GM20000 (cell line): ENCODE results near the gene GABPB1.

Source experiments
- DNase-seq: peaks from one replicate; pipeline ENCODE4 v3.0.0; 2012; ENCODE audit warnings: low spot score
- TF ChIP-seq, protein P1 (sequence below): IDR thresholded peaks from 2 replicates; pipeline ENCODE4 v1.5.1; 2012; ENCODE audit warnings: mild to moderate bottlenecking, control low read depth; ENCODE audit errors: extremely low read depth, missing control alignments

GABPB1 gene

DNA sequence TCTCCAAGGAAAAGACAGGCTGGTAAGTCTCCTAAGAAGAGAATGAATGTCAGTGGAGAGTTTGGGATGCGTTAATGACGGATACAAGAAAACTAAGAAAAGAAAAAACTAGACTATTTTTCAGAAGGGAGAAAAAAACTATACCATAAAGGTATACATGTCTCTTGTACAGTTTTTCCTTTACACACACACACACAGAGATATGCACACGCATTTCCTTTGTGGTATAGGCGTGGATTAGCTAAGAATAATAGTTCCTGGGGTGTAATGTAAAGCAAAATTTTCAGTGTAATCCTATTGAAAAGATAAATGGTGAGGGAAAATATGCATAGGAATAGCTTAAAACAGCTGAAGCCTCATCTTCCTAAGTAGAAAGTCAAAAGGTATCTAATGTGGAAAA lies 36.3 kb downstream of the GABPB1 start:
- no peak for DNase-seq
- TF ChIP-seq, protein P1, sequence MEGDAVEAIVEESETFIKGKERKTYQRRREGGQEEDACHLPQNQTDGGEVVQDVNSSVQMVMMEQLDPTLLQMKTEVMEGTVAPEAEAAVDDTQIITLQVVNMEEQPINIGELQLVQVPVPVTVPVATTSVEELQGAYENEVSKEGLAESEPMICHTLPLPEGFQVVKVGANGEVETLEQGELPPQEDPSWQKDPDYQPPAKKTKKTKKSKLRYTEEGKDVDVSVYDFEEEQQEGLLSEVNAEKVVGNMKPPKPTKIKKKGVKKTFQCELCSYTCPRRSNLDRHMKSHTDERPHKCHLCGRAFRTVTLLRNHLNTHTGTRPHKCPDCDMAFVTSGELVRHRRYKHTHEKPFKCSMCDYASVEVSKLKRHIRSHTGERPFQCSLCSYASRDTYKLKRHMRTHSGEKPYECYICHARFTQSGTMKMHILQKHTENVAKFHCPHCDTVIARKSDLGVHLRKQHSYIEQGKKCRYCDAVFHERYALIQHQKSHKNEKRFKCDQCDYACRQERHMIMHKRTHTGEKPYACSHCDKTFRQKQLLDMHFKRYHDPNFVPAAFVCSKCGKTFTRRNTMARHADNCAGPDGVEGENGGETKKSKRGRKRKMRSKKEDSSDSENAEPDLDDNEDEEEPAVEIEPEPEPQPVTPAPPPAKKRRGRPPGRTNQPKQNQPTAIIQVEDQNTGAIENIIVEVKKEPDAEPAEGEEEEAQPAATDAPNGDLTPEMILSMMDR, result no peak

DNA sequence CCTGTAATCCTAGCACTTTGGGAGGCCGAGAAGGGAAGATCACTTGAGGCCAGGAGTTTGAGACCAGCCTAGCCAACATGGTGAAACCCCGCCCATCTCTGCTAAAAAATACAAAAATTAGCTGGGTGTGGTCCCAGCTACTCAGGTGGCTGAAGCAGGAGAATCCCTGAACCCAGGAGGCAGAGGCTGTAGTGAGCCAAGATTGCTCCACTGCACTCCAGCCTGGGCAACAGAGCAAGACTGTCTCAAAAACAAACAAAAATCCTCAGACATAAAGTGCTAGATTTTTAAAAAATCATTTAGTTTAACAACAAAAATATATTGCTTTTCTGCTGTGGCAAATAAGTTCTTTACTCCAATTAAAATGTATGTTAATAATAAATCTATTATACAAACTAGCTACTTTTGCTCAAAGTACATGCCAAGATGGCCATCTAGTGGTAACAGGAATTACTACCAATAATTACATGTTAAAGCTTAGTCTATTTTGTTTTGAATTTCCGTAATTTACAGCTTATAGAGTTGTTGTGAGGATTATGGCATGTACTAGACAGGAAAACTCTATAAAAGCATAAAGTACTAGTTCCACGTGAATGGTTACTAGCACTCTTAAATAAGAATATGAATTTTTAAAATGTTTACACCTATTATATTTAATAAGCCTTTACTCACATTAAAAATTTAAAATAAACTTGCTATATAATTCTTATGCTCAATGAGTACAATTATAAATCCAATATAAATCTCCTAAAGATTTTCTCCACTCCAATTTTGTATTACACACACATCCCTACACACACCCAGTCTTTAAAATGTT lies 39.0 kb downstream of the GABPB1 start:
- TF ChIP-seq, protein P1, result peak; percentile 33
- DNase-seq, result peak; percentile 32

DNA sequence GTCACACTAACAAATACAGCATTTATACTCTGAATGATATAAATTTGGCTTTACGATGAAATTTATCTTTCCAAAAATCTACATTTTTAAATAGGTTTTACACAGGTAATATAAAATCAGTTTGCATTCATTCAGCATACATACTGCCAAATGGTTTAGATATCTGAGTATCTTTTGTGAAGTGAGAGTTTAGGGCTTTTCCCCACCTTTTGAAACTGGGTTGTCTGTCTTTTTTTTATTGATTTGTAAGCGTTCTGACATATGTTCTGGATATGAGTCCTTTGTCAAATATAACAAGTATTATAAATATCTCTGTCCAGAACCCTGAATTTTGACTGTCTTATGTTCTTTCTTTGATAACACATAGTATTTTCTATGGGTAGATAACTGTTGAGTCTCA lies 42.4 kb downstream of the GABPB1 start:
- no peak for DNase-seq
- TF ChIP-seq, protein P1, result no peak

DNA sequence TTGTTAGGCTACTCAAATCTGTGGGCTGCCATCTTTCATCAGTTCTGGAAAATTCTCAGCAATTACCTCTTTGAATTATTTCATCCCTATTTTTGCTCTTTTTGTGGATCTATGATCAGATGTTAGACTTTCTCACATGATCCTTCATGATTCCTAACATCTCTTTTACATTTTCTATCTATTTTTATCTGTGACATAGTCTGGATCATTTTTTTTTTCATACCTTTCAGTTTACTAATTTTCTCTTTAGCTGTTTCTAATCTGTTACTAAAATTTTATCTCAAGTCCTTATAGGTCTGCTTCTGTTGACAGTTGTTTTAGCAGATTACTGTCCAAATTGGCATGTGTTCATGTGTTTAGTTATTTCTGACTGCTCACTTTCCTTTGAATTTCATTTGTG lies 47.2 kb downstream of the GABPB1 start:
- TF ChIP-seq, protein P1, result no peak
- no peak for DNase-seq

DNA sequence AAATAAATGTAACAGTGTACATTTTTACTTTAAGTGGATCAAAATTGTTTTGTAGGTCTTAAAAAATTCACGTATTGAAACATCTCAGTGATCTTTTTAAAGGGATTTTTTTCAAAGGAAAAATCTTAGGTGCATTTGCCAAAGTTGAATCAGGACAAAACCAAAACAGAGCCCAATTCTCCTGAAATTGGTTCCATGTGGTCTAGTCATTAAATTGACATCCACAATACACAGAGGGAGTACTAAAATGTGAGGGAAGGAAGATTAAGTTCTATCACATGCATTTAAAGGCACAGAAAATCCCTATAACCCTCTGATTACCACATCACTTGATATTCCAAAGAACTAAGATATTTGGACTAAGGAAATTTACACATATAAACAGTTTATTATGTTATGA lies 50.2 kb downstream of the GABPB1 start:
- TF ChIP-seq, protein P1, result no peak
- DNase-seq, result no peak

DNA sequence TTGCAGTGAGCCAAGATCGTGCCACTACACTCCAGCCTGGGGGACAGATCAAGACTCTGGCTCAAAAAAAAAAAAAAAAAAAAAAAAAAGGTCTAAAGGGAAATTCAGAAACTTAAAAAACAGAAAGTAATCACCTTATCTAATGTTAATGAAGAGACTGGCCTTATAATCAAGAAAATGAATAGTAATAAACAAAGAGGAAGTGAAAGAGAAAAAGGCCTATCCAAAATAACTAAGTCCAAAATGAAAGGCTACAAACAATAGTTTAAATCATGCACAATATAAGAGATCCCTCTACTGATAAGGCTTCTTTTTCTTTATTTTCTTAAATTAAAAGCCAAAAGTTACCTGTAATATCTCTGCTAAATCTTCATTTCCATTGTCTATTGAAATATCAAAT lies 52.4 kb downstream of the GABPB1 start:
- TF ChIP-seq, protein P1, result no peak
- peak; percentile 33 for DNase-seq

DNA sequence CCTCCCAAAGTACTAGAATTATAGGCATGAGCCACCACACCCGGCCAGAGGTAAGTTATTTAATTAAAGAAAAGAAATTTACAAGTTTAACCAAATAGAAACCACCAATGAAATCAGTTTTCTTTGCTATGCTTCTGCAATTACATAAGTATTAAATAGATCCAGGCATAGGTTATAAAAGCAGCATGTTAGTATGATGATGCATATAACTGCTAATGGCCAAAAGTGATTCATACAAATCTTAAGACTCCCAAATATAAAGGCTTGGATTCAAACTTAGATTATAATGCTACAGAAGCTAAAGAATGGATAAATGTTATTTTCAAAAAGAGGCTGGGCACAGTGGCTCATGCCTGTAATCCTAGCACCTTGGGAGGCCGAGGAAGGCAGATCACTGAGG lies 56.7 kb downstream of the GABPB1 start:
- DNase-seq, result no peak
- TF ChIP-seq, protein P1, result no peak
